Smooth muscle cell (in vitro differentiated cells): ENCODE measurements around the gene PDCD1. TPM values are rescaled to one million over a fixed set of nuclear protein-coding genes. Genes with fewer than 3 reads are reported as not detected.

Experiments
- DNase-seq: peaks from one replicate; lab custom pipeline; 2025; ENCODE audit not compliant: unreplicated experiment; lab: John Stamatoyannopoulos, UW
- H2AFZ ChIP-seq: fragments of 200-600 bp; sonication (generic); 2 replicates; pipeline ENCODE4 v1.6.0; 2016; ENCODE audit warnings: antibody characterized with exemption, low read depth, mild to moderate bottlenecking
- H3F3A ChIP-seq: fragments of 200-600 bp; sonication (generic); 2 replicates; pipeline ENCODE4 v1.6.0; 2017; ENCODE audit warnings: antibody characterized with exemption, low read depth
- H3K27ac ChIP-seq: fragments of 200-600 bp; sonication (generic); 2 replicates; pipeline ENCODE4 v1.5.1; 2016; ENCODE audit warnings: low read depth, mild to moderate bottlenecking
- H3K27me3 ChIP-seq: fragments of 200-600 bp; sonication (generic); 2 replicates; pipeline ENCODE4 v1.6.1; 2016; ENCODE audit warnings: low read depth, mild to moderate bottlenecking
- H3K36me3 ChIP-seq: fragments of 200-600 bp; sonication (generic); 2 replicates; pipeline ENCODE4 v1.5.1; 2016; ENCODE audit warnings: low read depth
- H3K4me1 ChIP-seq: fragments of 200-600 bp; sonication (generic); 2 replicates; pipeline ENCODE4 v1.5.1; 2016; ENCODE audit warnings: low read depth
- H3K4me2 ChIP-seq: fragments of 200-600 bp; sonication (generic); 2 replicates; pipeline ENCODE4 v1.6.0; 2016; ENCODE audit warnings: mild to moderate bottlenecking
- H3K4me3 ChIP-seq: fragments of 200-600 bp; sonication (generic); 2 replicates; pipeline ENCODE4 v1.5.1; 2016; ENCODE audit warnings: mild to moderate bottlenecking
- H3K79me2 ChIP-seq: fragments of 200-600 bp; sonication (generic); 2 replicates; pipeline ENCODE4 v1.6.0; 2016; ENCODE audit warnings: low read depth, mild to moderate bottlenecking
- H3K9ac ChIP-seq: fragments of 200-600 bp; sonication (generic); 2 replicates; pipeline ENCODE4 v1.6.0; 2016; ENCODE audit warnings: low read depth
- H3K9me3 ChIP-seq: fragments of 200-600 bp; sonication (generic); replicated peaks from 2 replicates; pipeline ENCODE4 v1.5.1; 2016; ENCODE audit warnings: low read depth
- H4K20me1 ChIP-seq: fragments of 200-600 bp; sonication (generic); 2 replicates; pipeline ENCODE4 v1.6.0; 2016; ENCODE audit warnings: low read depth
- WGBS: methylation state at CpG from one replicate; pipeline ENCODE4 v1.1.7; 2016; ENCODE audit warnings: low lambda C conversion rate; 5-methylcytosine and 5-hydroxymethylcytosine counted together
- polyA plus RNA-seq: library from polyadenylated mRNA; unstranded; fragments of >200 nt; fragmentation: Nextera tagmentation; extraction: Ambion mirVana; gene quantifications from 2 replicates; pipeline ENCODE4 v1.2.1, GENCODE V29; 2016
- total RNA-seq: library from RNA; depleted of rRNA; stranded (reverse); fragments of >200 nt; gene quantifications from 2 replicates; pipeline ENCODE4 v1.2.3, GENCODE V29; 2014
- TF ChIP-seq, protein P1 (sequence below): fragments of 200-600 bp; sonication (generic); IDR thresholded peaks from 2 replicates; pipeline ENCODE4 v1.5.1; 2017; ENCODE audit warnings: borderline replicate concordance, mild to moderate bottlenecking, antibody characterized with exemption; ENCODE audit not compliant: insufficient read depth, poor library complexity, severe bottlenecking

Gene PDCD1
- total and polyA plus RNA-seq, 2 experiments from 2014 or later = not detected

DNA sequence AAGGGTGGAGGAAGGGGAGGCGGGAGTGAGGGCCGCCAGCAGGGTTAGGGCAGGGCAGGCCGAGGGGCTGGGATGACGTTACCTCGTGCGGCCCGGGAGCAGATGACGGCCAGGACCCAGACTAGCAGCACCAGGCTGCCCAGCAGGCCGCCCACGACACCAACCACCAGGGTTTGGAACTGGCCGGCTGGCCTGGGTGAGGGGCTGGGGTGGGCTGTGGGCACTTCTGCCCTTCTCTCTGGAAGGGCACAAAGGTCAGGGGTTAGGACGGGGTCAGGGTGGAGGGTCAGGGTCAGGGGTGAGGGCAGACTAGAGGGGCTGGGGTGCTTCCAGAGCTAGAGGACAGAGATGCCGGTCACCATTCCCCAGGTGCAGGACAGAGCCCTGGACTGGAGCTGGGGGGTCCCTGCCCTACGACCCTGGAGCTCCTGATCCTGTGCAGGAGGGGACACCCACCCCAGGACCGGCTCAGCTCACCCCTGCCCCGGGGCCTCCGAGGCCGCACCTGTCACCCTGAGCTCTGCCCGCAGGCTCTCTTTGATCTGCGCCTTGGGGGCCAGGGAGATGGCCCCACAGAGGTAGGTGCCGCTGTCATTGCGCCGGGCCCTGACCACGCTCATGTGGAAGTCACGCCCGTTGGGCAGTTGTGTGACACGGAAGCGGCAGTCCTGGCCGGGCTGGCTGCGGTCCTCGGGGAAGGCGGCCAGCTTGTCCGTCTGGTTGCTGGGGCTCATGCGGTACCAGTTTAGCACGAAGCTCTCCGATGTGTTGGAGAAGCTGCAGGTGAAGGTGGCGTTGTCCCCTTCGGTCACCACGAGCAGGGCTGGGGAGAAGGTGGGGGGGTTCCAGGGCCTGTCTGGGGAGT, 6.3 kb downstream of the PDCD1 start:
- H3K4me3 ChIP-seq = no peak overlapping the region
- no peaks in the 10 kb centered on the region for H3K4me1 ChIP-seq
- H3K27ac ChIP-seq = no peak overlapping the region
- no peaks in the 10 kb centered on the region for H3F3A ChIP-seq
- 92% methylated on average over 35 of the region's 39 CpGs for WGBS
- H3K4me2 ChIP-seq = no peak overlapping the region
- H4K20me1 ChIP-seq = no peaks in the 10 kb centered on the region
- H3K9ac ChIP-seq = no peak overlapping the region
- H3K9me3 ChIP-seq = no peaks in the 10 kb centered on the region
- DNase-seq = no peak
- H3K27me3 ChIP-seq = no peaks in the 10 kb centered on the region
- TF ChIP-seq, protein P1, sequence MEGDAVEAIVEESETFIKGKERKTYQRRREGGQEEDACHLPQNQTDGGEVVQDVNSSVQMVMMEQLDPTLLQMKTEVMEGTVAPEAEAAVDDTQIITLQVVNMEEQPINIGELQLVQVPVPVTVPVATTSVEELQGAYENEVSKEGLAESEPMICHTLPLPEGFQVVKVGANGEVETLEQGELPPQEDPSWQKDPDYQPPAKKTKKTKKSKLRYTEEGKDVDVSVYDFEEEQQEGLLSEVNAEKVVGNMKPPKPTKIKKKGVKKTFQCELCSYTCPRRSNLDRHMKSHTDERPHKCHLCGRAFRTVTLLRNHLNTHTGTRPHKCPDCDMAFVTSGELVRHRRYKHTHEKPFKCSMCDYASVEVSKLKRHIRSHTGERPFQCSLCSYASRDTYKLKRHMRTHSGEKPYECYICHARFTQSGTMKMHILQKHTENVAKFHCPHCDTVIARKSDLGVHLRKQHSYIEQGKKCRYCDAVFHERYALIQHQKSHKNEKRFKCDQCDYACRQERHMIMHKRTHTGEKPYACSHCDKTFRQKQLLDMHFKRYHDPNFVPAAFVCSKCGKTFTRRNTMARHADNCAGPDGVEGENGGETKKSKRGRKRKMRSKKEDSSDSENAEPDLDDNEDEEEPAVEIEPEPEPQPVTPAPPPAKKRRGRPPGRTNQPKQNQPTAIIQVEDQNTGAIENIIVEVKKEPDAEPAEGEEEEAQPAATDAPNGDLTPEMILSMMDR = no peak
- H3K36me3 ChIP-seq = no peaks in the 10 kb centered on the region
- H3K79me2 ChIP-seq = no peaks in the 10 kb centered on the region
- H2AFZ ChIP-seq = no peak overlapping the region

DNA sequence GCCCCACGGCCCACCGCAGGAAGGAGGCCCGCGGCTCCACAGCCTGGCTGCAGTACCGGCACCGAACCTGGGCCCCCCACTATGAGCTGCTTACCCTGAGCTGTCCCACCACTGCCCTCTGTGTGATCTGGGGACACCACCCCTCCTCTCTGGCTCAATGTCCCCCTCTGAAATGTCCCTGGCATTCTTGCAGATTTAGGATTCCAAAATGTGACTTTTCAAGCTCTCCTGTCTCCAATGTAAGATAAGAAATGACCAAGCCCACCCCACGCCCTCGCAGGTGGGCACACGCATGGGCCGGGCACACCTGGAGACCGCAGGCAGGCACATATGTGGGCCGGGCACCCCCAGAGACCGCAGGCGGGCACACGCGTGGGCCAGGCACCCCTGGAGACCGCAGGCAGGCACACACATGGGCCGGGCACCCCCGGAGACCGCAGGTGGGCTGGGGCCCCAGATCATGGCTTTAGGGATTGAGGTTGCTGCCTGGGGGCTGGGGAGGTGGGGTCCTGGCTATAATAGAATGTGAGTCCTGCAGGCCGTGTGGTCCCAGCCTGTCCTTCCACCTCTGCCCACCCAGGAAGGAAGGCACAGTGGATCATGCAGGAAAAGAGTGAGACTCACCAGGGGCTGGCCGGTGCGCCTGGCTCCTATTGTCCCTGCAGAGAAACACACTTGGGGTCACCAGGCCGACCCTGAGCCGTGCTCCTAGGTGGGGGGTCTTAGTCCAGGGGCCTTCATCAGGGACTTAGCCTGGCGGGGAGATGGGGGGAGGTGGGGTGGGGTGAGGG, 7.2 kb downstream of the PDCD1 start:
- Histone ChIP-seq H3K9ac (no peak overlapping the region), H3K4me3 (no peak overlapping the region), H3K27me3 (no peaks in the 10 kb centered on the region), H3K4me2 (no peak overlapping the region), H3K4me1 (no peaks in the 10 kb centered on the region), H2AFZ (no peak overlapping the region), H3K9me3 (no peaks in the 10 kb centered on the region), H3F3A (no peaks in the 10 kb centered on the region), H4K20me1 (no peaks in the 10 kb centered on the region), H3K27ac (no peak overlapping the region), H3K79me2 (no peaks in the 10 kb centered on the region), H3K36me3 (no peaks in the 10 kb centered on the region)
- TF ChIP-seq, protein P1 = no peak
- 97% methylated on average over 26 of the region's 26 CpGs for WGBS
- DNase-seq = no peak

DNA sequence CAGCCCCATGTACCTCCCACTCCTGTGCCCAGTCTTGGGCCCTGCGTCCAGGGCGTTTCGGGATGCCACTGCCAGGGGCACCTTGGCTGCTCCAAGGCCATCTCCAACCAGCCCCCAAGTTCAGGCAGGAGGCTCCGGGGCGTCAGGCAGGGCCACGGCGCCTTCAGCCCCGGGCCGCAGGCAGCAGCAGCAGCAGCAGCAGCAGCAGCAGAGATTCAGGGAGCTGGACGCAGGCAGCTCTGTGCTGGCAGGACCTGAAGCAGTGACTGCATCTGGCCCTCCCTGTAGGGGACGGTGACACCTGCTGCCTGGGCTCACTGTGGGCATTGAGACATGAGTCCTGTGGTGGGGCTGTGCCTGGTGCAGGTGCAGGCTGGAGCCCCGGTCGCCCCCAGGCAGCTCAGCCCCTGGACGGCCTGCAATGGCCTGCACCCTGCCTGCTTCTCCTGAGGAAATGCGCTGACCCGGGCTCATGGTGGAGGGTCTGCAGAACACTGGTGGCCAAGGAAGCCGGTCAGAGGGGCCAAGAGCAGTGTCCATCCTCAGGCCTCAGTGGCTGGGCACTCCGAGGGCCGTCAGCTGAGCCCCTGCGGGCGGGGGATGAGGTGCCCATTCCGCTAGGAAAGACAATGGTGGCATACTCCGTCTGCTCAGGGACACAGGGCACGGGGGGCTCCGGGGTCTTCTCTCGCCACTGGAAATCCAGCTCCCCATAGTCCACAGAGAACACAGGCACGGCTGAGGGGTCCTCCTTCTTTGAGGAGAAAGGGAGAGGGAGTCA, 8.0 kb downstream of the PDCD1 start:
- TF ChIP-seq, protein P1 = no peak
- H3K27ac ChIP-seq = no peak overlapping the region

More for the DNA sequence above, 8.0 kb downstream of the PDCD1 start:
- DNase-seq = no peak
- WGBS = 95% methylated on average over 27 of the region's 27 CpGs
- Histone ChIP-seq H3K4me3 (no peak overlapping the region), H3F3A (no peaks in the 10 kb centered on the region), H2AFZ (no peak overlapping the region), H3K4me1 (no peaks in the 10 kb centered on the region), H3K4me2 (no peak overlapping the region), H3K9ac (no peak overlapping the region), H3K79me2 (no peaks in the 10 kb centered on the region), H3K27me3 (no peaks in the 10 kb centered on the region), H4K20me1 (no peaks in the 10 kb centered on the region), H3K36me3 (no peaks in the 10 kb centered on the region), H3K9me3 (no peaks in the 10 kb centered on the region)
